HG03175 (cell line): ENCODE data around the gene THTPA.

Experiments
- ATAC-seq: cut with Tn5 transposase; IDR thresholded peaks from one replicate; pipeline ENCODE4 v1.9.1; 2021; ENCODE audit warnings: mild to moderate bottlenecking, moderate library complexity; ENCODE audit not compliant: unreplicated experiment

THTPA gene

DNA sequence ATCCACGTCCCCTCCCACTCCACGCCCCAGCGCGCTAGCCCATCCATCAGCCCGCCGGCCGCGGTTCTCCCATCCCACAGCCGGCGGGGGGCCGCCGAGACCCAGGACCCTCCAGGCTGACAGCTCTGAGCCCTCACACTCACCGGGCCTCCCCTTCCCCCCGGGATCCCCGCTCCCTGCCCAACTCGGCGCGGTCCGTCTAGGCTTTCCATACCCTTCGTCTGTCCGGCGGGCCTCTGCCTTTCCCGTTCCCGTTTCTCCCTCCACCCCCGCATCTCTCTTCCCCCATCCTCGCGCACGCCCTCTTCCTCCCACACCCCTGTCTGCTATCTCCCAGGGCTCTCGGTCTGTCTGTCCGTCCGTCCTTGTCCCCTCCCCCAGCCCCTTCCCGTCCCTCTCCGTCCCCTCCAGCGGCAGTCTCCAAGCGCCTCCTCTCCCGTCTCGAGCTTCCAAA, 5.2 kb upstream of the THTPA start:
- ATAC-seq: no peak

DNA sequence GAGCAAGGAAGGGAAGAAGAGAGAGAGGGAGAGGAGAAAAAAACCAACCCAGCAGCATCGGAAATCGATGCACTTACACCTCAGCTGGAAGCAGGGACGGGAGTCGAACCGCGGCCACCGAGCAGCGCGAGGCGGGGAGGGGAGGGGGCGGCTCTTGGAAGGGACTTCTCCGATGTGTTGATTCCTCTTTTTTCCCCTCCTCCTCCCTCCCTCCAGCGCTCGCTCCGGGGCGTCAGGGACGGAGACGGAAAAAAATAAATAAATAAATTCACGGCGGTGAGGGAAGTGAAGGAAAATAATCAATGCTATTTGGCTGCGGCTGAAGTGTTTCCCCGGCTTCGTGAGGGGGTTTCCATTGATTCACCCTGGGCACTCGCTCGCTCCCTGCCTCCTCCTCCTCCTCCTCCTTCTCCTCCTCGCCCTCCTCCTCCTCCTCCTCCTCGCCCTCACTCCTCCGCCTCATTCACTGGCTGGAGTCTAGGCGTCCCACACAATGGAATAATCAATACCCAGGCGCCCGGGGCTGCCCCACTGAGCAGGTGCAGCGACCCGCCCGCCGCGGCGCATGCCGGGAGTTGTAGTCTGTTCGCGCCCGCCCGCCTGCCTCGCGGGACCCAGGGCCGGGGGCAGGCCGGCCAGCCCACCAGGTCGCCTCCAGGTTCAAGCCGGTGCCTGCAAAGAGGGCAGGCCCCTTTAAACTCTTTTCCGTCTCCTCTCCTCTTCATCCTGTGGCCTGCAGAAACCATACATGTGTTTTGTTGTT, 4.6 kb upstream of the THTPA start, which contains the start of gene ZFHX2:
Gene ZFHX2, minus strand, starts transcription at position 500 of the 763 bp plus-strand sequence. CDS start 16,440 bp downstream, outside the sequence.
- ATAC-seq: peak; percentile 49

DNA sequence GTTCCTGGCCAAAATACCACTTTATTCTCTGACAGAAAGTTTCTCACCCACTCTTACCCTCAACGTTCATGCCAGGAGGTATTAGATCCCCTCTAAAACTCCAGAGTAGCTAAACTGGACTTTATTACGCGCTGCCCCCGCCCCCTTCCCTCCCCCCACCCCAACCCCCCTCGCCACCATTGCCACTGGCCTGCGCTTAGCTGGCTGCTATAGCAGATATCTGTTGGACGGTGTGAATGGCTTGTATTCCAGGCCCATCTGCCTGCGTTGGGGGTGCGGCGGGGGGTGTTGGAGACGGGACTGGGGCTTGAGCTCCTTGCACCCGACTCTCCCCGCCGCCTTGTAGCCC, 564 bp upstream of the THTPA start:
- ATAC-seq: no peak

- ATAC-seq: no peak
These were observed 799 bp downstream of the THTPA start for GRCh38 chr14:23556700-23557440.

GRCh38 chr14:23557521-23557920, 1.4 kb downstream of the THTPA start:
- ATAC-seq: no peak

DNA sequence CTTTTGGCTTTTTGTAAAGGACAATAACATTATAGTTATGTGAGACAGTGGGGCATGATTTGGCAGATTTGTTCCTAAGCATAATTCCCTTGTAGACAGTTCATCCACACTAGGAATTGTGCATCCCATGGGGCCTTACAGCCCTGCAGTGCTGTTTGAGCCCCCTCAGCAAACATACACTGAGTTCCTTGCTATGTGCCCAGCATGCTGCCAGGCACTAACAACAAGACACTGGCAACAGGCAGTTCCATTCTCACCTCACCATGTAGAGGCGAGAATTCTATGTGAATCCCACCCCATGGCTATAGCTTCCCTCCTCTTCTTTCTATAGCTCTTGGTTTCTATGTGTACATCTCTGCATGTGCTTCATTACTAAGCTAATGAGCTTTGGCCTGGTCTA, 1.9 kb downstream of the THTPA start:
- ATAC-seq: no peak

- no peak for ATAC-seq
These were observed 2.4 kb downstream of the THTPA start for GRCh38 chr14:23558346-23559009.

DNA sequence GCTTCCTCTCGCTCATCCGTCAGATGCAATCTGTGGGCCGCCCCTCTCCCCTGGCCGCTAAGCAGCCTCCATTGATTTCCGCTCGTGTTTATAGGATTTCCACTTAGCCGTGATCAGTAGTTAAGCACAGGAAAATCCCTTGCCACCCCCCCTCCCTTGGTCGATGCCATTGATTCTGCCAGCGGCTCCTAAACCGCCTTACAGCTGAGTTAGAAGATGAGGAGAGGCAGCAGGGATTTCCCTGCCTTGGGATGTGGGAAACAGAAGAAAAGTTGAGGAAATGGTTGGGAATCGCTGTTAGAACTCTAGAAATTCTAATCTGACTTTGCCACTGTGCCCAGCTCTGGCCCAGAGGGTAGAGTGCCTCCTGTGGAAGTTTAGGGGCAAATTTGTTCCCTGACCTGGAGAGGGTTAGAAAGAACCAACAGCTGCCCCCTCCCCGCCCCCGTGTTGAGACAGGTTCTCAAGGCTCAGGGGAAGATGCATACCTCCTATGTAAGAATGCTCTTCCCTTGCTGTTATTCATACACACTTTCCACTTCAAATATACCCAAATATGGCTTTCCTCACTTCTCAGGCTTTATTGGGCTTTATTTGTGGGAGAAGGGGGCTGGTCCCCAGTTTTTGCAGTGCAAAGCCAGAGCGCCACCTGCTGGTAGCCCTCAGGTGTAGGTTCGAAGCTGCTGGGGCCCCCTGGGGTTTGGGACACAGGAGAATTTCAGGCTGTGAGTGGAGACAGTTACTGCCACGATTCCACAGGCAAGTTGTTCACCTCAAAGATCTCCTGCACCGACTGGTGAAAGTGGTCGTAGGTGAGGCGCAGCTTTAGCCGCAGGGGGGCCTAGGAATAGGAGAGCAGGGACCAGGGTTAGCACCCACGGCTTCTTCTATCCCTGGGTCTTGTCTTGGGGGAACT, 3.2 kb downstream of the THTPA start:
- ATAC-seq: no peak

DNA sequence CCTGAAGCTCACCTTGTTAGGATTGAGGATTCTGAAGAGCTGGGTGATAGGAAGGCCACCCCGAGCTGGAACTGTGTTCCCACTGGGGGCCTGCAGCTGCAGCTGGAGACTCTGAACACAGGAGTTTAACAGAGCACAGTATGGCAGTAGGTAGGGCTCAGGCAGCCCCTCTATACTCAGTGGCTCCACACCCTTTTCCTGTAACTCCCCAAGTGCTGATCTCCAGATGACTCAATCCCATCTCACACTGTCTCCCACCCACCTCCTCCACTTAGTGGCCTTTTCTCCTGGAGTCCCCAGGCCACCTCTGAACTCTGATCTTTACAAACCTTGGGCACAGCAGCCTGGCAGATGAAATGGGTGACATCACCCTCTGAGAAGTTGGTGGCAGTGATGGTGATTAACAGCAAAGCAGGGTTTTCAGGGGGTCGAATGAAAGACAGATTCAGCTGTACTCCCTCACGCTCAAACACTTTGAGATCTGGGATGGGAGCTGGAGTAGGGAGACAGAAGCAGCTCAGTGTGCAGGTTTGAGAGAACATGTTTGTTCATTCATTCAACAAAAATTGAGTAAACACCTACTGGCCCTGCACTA, 4.0 kb downstream of the THTPA start:
- no peak for ATAC-seq

DNA sequence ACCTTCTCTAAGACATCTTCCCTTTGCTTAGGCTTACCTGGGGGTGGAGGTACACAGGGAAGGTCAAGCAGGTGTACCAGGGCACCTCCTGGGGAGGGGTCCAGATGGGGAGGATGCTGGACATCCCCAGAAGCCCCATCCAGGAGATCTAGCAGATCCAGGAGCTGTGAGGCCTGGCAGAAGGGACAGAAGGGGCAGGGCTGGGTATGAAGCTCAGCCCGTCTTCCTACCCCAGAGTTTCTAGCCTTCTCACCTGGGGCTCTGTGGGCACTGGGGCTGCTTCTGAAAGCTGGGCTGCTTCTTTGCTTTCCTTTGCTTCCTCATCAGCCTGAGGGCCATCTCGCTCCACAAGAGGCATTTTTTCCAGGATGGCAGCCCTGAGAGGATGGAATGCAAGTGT, 5.2 kb downstream of the THTPA start:
- ATAC-seq: no peak

- ATAC-seq: no peak
These were observed 6.1 kb downstream of the THTPA start for GRCh38 chr14:23561873-23562821.

DNA sequence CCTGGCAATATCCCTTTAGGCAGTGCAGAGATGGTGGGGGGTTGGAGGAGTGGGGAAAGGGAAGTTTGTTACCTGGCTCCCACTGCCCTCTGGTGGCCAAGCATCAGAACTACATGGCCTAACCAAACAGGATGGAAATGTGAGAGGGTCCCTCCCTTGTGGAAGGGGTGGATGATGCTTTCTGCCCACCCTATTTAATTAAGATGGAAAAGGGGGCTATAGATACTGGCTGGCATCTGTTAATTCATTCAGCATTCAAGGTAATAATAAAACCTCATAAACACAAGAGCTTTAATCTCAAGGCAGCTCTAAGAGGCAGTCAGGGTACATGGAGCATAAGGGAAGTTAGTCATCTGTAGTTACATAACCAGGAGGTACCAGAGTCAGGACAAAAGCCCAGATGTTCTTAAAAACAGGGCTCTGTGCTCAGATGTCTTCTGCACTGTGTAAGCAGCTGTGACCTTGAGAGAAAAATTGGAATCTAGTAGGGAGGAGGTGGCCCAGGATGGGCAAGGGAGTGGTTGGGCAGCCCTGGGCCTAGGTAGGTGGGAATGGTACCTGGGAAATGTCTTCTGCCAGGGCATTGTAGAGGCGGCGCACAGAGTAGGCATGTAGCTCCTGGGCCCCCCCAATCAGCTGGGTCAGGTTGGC, 6.9 kb downstream of the THTPA start:
- no peak for ATAC-seq

DNA sequence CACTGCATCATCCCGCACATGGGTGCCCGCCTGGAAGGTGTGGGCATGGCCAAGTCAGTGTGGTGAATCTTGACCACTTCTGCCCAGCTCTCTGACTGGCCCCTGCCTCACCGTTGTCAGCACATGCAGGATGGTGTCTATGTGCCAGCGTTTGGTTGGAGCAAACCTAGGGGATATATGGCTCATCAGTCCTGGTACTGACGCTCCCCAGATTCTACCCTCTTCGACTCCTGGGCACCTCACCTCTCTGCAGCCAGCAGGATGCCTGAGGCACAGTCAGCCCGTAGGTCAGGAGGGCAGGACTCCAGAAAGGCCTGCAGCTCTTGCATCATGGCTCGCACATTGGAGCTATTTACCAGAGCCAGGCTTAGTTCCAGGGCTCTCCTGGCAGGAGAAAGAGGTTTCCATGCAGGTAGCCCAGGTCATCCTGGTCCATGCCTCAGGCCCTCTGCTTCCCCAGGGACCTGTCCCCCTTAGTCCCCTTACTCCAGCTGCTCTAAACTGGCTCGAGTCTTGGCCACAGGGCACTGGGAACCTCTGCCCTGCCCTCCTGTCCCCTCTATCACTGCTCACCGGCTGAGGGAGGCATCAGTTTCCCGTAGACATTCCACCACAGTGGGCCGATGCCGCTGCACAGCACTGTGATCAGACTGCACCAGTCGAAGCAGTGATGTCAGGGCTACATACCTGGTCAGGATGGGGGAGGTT, 7.6 kb downstream of the THTPA start:
- ATAC-seq: no peak

GRCh38 chr14:23564181-23564812, 8.2 kb downstream of the THTPA start:
- ATAC-seq: no peak

GRCh38 chr14:23564876-23565275, 8.8 kb downstream of the THTPA start:
- no peak for ATAC-seq

DNA sequence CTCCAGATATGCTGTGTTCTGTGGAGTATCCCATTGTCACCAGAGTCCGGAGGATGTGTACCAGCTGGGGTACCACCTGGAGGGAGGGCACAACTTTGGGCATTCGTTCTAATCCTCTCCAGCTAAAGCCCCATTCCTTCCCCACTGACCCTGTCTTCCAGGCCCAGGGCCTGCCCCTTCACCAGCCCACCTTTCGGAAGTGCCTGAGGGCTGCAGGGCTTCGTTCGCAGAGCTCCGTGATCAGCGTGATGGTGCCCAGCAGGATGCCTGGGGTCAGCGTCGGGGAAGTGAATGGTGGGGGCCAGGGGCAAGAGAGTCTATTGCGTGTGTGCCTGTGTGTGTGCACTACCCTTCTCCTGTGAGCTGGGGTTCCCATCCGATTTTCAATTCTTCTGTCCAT, 9.6 kb downstream of the THTPA start:
- no peak for ATAC-seq

DNA sequence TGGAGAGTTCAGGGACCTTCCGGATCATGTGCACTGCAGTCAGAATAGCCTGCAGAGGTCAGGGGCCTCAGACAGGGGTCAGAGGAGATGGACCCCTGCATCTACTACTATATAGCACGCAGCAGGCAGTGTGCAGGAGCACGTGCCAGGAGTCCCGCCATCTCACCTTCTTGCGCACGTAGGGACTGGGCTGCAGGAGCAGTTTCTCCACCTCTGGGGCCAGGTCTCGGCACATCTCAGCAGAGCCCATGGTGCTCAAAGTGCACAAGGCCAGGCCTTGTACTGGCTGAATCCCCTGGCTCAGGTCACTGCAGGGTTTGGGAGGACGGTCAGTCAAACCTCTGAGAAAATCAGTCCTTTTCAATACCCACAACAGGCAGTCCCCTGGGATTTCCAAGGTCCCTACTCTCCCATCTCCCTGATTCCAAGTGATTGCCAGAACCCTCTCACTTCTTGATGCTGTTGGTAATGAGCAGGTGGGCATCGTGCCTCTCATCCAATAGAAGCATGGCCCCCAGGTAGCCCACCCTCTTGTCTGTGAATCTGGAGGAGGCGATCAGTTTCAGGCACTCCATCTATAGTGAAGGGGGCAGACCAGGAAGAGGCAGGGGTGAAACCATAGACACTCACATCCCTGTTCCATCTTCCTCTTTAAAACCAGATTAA, 10.2 kb downstream of the THTPA start:
- ATAC-seq: no peak
